Measurements from ENCODE around the gene FOXP3.

The FOXP3 gene

DNA sequence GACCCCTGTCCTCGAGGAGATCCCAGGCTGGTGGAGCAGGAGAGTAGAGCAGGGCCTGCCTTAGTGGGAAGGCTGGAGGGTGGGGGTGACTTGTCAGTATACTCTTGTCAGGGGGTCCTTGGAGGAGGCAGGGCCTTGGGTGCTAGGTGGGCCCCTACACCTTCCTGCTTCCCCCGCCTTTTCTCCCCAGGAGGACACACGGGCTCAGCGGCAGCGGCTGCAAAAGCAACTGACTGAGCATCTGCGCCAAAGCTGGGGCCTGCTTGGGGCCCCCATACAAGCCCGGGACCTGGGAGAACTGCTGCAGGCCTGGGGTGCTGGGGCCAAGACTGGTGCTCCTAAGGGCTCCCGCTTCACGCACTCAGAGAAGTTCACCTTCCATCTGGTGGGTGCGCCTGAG is 18.0 kb downstream of the FOXP3 start:
- TF ChIP-seq, protein P1, sequence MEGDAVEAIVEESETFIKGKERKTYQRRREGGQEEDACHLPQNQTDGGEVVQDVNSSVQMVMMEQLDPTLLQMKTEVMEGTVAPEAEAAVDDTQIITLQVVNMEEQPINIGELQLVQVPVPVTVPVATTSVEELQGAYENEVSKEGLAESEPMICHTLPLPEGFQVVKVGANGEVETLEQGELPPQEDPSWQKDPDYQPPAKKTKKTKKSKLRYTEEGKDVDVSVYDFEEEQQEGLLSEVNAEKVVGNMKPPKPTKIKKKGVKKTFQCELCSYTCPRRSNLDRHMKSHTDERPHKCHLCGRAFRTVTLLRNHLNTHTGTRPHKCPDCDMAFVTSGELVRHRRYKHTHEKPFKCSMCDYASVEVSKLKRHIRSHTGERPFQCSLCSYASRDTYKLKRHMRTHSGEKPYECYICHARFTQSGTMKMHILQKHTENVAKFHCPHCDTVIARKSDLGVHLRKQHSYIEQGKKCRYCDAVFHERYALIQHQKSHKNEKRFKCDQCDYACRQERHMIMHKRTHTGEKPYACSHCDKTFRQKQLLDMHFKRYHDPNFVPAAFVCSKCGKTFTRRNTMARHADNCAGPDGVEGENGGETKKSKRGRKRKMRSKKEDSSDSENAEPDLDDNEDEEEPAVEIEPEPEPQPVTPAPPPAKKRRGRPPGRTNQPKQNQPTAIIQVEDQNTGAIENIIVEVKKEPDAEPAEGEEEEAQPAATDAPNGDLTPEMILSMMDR (conservative IDR thresholded peaks at IDR 0.05; ENCODE audit: control insufficient read depth, insufficient read depth, low read depth, low read length): no peak
- no peak for DNase-seq (ENCODE audit: low read depth)
- H3K4me3 ChIP-seq (ENCODE audit: control insufficient read depth, low read depth, low read length): no peak overlapping the region

DNA sequence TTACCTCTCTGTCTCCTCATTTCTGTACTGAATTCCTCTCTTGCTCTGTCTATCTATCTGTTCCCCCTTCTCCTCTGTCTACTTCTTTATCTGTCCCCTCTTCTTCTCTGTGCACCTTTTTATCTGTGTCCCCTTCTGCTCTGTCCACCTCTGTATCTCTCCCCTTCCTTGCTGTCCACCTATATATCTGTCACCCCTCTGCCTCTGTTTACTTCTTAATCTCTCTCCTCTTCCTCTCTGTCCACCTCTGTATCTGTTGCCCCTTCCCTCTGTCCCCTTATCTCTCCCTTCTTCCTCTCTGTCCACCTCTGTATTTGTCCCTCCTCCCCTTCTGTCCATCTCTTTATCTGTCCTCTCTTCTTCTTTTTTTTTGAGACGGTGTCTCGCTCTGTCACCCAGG is 20.3 kb downstream of the FOXP3 start:
- DNase-seq (ENCODE audit: low read depth): no peak
- no peak overlapping the region for H3K4me3 ChIP-seq (ENCODE audit: control insufficient read depth, low read depth, low read length)
- TF ChIP-seq, protein P1 (conservative IDR thresholded peaks at IDR 0.05; ENCODE audit: control insufficient read depth, insufficient read depth, low read depth, low read length): no peak

DNA sequence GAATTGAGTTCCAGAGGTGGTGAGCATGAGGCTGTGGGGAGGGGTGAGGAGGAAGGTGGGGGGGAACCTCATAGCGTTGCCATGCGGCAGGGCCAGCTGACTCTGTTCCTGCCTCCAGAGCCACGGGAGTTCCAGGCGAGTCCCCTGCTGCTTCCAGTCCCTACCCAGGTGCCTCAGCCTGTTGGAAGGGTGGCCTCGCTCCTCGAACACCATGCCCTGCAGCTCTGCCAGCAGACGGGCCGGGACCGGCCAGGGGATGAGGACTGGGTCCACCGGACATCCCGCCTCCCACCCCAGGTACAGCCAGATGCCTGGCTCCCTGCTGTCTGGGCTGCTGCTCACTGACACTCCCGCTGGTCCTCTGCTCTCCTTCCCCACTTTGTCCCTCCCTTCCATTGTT is 21.3 kb downstream of the FOXP3 start:
- no peak overlapping the region for H3K4me3 ChIP-seq (ENCODE audit: control insufficient read depth, low read depth, low read length)
- no peak for DNase-seq (ENCODE audit: low read depth)
- TF ChIP-seq, protein P1 (conservative IDR thresholded peaks at IDR 0.05; ENCODE audit: control insufficient read depth, insufficient read depth, low read depth, low read length): no peak

DNA sequence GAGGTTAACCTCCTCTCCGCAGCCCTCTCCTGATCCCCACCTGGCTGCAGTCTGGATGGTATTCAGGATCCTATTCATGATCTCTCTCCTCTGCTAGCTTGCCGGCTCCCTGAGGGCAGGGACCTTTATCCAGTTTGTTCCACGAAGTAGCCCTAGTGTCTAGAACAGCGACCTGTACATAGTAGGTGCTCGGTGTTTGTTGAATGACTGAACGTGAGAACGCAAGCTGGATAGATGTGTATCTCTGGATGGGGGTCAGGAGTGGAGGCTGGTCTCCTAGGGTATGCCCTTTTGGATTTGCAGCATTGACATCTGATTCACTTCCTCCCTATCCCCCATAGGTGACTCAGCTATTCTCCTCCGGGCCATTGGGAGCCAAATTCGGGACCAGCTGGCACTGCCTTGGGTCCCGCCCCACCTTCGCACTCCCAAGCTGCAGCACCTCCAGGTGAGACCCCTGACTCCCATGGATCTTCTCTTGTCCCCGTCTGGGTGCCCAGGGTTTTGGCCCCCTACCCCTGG is 21.9 kb downstream of the FOXP3 start:
- no peak overlapping the region for H3K4me3 ChIP-seq (ENCODE audit: control insufficient read depth, low read depth, low read length)
- TF ChIP-seq, protein P1 (conservative IDR thresholded peaks at IDR 0.05; ENCODE audit: control insufficient read depth, insufficient read depth, low read depth, low read length): no peak
- DNase-seq (ENCODE audit: low read depth): peak; percentile 11

DNA sequence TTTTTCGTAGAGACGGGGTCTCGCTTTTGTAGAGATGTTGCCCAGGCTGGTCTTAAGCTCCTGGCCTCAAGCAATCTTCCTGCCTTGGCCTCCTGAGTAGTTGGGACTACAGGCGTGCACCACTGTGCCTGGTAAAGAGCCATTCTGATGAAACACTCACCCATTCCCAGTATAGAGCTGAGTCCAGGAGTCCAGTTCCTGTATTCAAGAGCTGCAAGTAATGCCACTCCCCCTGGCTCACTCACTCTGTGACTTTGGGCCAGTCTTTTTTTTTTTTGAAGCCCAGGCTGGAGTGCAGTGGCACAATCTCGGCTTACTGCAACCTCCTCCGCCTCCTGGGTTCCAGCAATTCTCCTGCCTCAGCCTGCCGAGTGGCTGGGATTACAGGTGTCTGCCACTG is 25.8 kb downstream of the FOXP3 start:
- TF ChIP-seq, protein P1 (conservative IDR thresholded peaks at IDR 0.05; ENCODE audit: control insufficient read depth, insufficient read depth, low read depth, low read length): no peak
- no peak for DNase-seq (ENCODE audit: low read depth)
- H3K4me3 ChIP-seq (ENCODE audit: control insufficient read depth, low read depth, low read length): no peak overlapping the region

DNA sequence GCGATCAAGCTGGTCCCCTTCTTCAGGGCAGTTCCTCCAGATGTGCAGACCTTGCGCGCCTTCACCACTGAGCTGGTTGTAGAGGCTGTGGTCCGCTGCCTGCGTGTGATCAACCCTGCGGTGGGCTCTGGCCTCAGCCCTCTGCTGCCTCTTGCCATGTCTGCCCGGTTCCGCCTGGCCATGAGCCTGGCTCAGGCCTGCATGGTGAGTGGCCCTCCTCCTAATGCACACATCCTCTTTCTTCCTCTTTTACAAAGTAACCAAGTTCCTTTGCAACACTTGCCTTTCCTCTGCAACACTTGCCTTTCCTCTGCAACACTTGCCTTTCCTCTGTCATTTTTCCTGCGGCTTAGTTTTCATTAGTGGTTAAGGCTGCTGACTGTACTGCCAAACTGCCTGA is 27.4 kb downstream of the FOXP3 start:
- TF ChIP-seq, protein P1 (conservative IDR thresholded peaks at IDR 0.05; ENCODE audit: control insufficient read depth, insufficient read depth, low read depth, low read length): no peak
- DNase-seq (ENCODE audit: low read depth): no peak
- H3K4me3 ChIP-seq (ENCODE audit: control insufficient read depth, low read depth, low read length): no peak overlapping the region
